Muscle of leg (tissue), 16 donors: ENCODE measurements around the gene ZDHHC13. TPM values are rescaled to one million over a fixed set of nuclear protein-coding genes. Genes with fewer than 3 reads are reported as not detected.

Experiments
- DNase-seq: peaks from one replicate; pipeline ENCODE4 v3.0.0; 2013
- H3K27ac ChIP-seq: one replicate; pipeline ENCODE4 v1.5.1; 2013; ENCODE audit warnings: mild to moderate bottlenecking, low read length, control low read depth
- H3K27me3 ChIP-seq: one replicate; pipeline ENCODE4 v1.6.1; 2013; ENCODE audit warnings: low read length; ENCODE audit not compliant: control insufficient read depth, insufficient read depth
- H3K36me3 ChIP-seq: one replicate; pipeline ENCODE4 v1.6.1; 2013; ENCODE audit warnings: low read length; ENCODE audit not compliant: control insufficient read depth, insufficient read depth
- H3K4me1 ChIP-seq: one replicate; pipeline ENCODE4 v1.6.1; 2013; ENCODE audit warnings: low read length; ENCODE audit not compliant: control insufficient read depth, insufficient read depth
- H3K4me3 ChIP-seq: one replicate; pipeline ENCODE4 v1.5.1; 2013; ENCODE audit warnings: low read length, control low read depth
- H3K9me3 ChIP-seq: replicated peaks from 2 replicates; pipeline ENCODE4 v1.6.1; 2013; ENCODE audit warnings: low read depth, low read length; ENCODE audit not compliant: control insufficient read depth
- WGBS: methylation state at CpG from one replicate; pipeline ENCODE4 v1.1.5; 2013; ENCODE audit warnings: missing lambda C conversion rate; ENCODE audit not compliant: insufficient coverage; 5-methylcytosine and 5-hydroxymethylcytosine counted together
- long read RNA-seq, 11 donors: transcript quantifications; one replicate each; lab custom pipeline, GENCODE V29; 2026
- polyA plus RNA-seq, 8 donors: library from polyadenylated mRNA; unstranded; fragments of 120-200 nt; gene quantifications; one replicate each; pipeline versions ENCODE4 v1.2.1 to v1.2.3, GENCODE V29; 2013; ENCODE audit warnings: inconsistent platforms in 1 of 8, low replicate concordance in 1 of 8; ENCODE audit not compliant: insufficient read length in 8 of 8, insufficient read depth in 1 of 8
- total RNA-seq: library from RNA; stranded (reverse); fragments of 120-200 nt; gene quantifications from one replicate; pipeline ENCODE4 v1.2.4, GENCODE V29; 2013

ZDHHC13 gene, protein sequence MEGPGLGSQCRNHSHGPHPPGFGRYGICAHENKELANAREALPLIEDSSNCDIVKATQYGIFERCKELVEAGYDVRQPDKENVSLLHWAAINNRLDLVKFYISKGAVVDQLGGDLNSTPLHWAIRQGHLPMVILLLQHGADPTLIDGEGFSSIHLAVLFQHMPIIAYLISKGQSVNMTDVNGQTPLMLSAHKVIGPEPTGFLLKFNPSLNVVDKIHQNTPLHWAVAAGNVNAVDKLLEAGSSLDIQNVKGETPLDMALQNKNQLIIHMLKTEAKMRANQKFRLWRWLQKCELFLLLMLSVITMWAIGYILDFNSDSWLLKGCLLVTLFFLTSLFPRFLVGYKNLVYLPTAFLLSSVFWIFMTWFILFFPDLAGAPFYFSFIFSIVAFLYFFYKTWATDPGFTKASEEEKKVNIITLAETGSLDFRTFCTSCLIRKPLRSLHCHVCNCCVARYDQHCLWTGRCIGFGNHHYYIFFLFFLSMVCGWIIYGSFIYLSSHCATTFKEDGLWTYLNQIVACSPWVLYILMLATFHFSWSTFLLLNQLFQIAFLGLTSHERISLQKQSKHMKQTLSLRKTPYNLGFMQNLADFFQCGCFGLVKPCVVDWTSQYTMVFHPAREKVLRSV
- total RNA-seq (6.3 TPM), polyA plus RNA-seq (1 to 10 TPM; 5.9 to 8.1 (median 7.2) TPM)
- long read RNA-seq, donor 1, partial matches to known transcripts: 0 of 1 reads
- long read RNA-seq, donor 1, other reads (novel, unspliced or antisense): 0 of 1 reads
- long read RNA-seq, donor 2: 0 reads
- long read RNA-seq, donor 3, partial matches to known transcripts: 0 of 3 reads
- long read RNA-seq, donor 3, other reads (novel, unspliced or antisense): 0 of 3 reads
- long read RNA-seq, donor 4, partial matches to known transcripts: 0 of 1 reads
- long read RNA-seq, donor 4, other reads (novel, unspliced or antisense): 0 of 1 reads
- long read RNA-seq, donor 5: 0 reads
- long read RNA-seq, donor 6, transcript ZDHHC13-202 (17 exons, 2,445 nt): major isoform, 6 of 6 reads
- long read RNA-seq, donor 6, partial matches to known transcripts: 0 of 6 reads
- long read RNA-seq, donor 6, other reads (novel, unspliced or antisense): 0 of 6 reads
- long read RNA-seq, donor 7, partial matches to known transcripts: 268 of 856 reads
- long read RNA-seq, donor 7, other reads (novel, unspliced or antisense): 587 of 856 reads
- long read RNA-seq, donor 8, partial matches to known transcripts: 0 of 2 reads
- long read RNA-seq, donor 8, other reads (novel, unspliced or antisense): 0 of 2 reads
- long read RNA-seq, donor 9: 0 reads
- long read RNA-seq, donor 10, partial matches to known transcripts: 843 of 1,396 reads
- long read RNA-seq, donor 10, other reads (novel, unspliced or antisense): 549 of 1,396 reads
- long read RNA-seq, donor 11, partial matches to known transcripts: 0 of 1 reads
- long read RNA-seq, donor 11, other reads (novel, unspliced or antisense): 0 of 1 reads

DNA sequence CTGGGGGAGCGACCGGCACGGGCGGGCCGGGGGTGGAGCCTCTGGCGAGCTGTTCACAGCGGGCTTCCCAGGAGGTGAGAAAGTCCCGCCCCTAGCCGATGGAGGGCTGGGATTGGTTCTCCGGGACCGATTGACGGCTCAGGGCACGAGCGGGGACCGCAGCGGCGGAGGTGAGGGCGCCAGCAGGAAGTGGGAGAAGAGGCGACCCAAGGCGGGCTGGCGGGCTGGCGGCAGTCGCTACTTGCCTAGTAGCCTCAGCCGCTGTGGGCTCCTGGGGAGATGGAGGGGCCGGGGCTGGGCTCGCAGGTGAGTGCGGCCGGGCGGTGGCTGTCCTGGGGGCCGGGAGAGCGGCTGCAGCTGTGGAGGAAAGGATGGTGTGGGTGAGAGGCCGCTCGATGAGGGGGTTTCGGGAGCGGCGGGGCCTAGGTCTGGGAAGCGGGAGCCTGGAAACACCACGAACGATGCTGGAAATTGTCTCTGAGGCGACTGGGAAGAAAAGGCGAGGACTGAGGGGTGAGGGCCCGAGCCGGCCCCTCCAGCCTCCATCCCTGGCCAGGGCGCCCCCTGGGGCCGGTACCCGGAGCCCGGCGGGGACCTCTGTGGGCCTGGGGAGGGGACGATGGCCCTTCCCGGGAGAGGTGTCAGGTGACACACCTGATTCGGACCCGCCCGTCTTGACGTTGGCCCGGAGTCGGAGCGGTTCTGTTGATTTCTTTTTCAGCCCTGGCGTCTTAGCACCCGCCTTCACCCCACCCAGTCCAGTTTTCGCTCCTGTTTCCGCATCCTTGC, at the start of gene ZDHHC13:
ZDHHC13 (plus strand) TSS at position 198 of the 789 bp plus-strand sequence; CDS start at position 280, 82 bp downstream.
- Histone ChIP-seq H3K27ac (no peak within 1 kb of the TSS), H3K4me3 (peak within 1 kb of the TSS; percentile 87), H3K4me1 (peaks cover 6% of the 10 kb centered on the region), H3K36me3 (no peaks in the 10 kb centered on the region), H3K27me3 (peaks cover 4% of the 10 kb centered on the region), H3K9me3 (no peaks in the 10 kb centered on the region)
- WGBS: under 1% methylated on average over 56 of the region's 61 CpGs
- DNase-seq: peak; percentile 92

DNA sequence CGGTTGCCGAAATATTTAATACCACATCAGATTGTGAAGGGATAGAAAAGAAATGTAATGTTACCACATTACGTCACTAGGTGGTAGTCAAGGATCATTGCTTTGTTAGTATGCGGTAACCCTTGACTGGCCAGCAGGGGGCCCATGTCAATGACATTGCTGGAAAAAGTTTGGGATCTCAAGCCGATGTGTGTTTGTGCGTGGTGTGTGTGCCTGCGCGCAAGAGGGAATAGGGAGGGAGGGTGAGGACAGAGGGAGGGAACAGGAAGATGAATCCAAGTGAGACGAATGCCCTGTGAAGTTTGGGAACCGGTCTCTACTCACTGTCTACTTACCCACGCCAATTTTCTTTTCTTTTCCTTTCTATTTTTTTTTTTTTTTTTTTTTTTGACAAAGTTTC, 45.7 kb upstream of the ZDHHC13 start:
- no peaks in the 10 kb centered on the region for H3K36me3 ChIP-seq
- no peaks in the 10 kb centered on the region for H3K9me3 ChIP-seq
- peaks cover 3% of the 10 kb centered on the region for H3K27me3 ChIP-seq
- H3K4me3 ChIP-seq: no peak overlapping the region
- peak; percentile 84 for DNase-seq
- H3K27ac ChIP-seq: no peak overlapping the region
- 0% methylated on average over 3 of the region's 11 CpGs for WGBS
- peaks cover 2% of the 10 kb centered on the region for H3K4me1 ChIP-seq

DNA sequence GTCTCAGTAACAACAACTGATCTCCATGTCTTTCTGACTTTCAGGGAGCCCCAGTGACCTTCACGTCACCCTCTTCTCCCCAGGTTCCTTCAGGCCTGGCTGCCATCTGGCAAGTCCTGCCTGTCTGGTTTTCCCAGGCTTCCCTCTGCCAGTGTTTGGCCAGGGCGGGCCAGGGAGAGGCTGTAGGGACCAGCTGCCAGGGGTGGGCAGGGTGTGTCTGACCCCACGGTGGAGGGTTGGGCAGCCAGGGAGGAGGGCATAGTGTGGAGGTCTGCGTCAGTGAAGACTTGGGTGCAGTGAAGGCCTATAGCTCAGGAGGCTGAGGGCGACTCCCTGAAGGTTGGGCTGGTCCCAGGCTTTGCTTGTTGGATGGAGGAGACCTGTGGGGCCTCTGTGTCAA, 44.5 kb upstream of the ZDHHC13 start:
- Histone ChIP-seq H3K36me3 (no peaks in the 10 kb centered on the region), H3K4me1 (peaks cover 2% of the 10 kb centered on the region), H3K27ac (no peak overlapping the region), H3K27me3 (peaks cover 3% of the 10 kb centered on the region), H3K9me3 (no peaks in the 10 kb centered on the region), H3K4me3 (no peak overlapping the region)
- no peak for DNase-seq
- 69% methylated on average over 5 of the region's 5 CpGs for WGBS

DNA sequence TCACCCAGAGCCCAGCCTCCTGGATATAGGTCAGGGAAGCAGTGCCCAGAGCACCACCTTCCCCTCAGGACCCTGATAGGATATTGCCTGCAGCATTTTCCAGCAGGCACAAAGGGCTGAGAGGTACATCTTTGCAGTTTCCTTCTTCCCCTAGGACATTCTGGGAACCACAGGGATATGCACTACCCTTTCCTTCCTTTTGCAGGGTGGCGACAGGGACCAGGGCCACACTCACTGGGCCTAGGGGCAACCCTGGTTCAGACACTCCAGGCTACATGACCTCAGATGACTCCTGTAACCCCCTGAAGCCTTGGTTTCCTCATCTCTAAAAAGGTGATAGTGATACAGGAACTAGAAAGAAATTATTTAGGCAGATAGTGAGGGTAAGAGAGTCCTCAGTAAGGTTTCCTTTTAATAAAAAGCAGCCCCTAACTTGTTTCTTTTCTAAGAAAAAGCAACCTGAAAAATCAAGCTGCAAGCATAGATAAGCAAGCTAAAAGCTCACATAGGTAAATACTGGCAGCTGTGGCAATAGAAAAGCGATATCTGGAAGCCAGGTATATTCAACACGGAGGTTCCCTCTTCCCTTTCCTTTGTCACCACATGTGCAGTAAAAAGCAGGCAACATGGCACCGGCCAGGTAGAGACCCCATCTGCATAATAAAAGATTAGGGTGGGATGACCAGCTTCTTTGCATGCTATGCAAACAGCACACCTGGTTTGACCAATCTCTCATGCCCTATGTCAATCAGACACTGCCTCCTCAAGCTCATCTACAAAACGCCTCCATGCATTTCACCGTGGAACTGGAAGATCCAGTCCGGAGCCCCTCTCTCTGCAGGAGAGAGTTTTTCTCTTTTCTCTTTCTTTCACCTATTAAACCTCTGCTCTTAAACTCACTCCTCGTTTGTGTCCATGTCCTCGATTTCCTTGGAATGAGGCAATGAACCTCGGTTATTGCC, 43.2 kb upstream of the ZDHHC13 start:
- no peak overlapping the region for H3K27ac ChIP-seq
- H3K9me3 ChIP-seq: no peaks in the 10 kb centered on the region
- H3K4me1 ChIP-seq: peaks cover 2% of the 10 kb centered on the region
- no peak for DNase-seq
- H3K27me3 ChIP-seq: peaks cover 3% of the 10 kb centered on the region
- 63% methylated on average over 1 of the region's 10 CpGs for WGBS
- H3K36me3 ChIP-seq: no peaks in the 10 kb centered on the region
- H3K4me3 ChIP-seq: no peak overlapping the region

DNA sequence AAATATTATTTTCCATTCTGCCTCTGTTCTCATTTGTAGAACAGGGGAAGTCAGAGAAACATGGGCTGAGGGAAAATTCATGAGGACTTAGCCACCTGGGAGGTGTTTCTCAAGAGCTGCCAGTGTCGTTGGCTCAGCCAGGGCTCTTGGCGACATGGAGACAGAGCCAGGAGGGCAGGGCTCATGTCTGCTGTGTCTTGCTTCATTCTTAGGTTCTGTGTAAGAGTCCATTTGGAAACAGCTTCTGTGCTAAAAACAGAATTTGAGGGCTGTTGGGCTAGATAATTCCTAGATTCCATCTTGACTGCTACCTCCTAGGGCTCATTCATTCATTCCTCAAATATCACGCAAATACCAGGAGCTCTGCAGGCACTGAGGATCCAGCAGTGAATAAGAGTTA, 41.3 kb upstream of the ZDHHC13 start:
- no peaks in the 10 kb centered on the region for H3K9me3 ChIP-seq
- WGBS: 100% methylated on average over 1 of the region's 3 CpGs
- H3K27ac ChIP-seq: no peak overlapping the region
- peaks cover 3% of the 10 kb centered on the region for H3K27me3 ChIP-seq
- peaks cover 4% of the 10 kb centered on the region for H3K4me1 ChIP-seq
- no peak for DNase-seq
- H3K36me3 ChIP-seq: no peaks in the 10 kb centered on the region
- no peak overlapping the region for H3K4me3 ChIP-seq

DNA sequence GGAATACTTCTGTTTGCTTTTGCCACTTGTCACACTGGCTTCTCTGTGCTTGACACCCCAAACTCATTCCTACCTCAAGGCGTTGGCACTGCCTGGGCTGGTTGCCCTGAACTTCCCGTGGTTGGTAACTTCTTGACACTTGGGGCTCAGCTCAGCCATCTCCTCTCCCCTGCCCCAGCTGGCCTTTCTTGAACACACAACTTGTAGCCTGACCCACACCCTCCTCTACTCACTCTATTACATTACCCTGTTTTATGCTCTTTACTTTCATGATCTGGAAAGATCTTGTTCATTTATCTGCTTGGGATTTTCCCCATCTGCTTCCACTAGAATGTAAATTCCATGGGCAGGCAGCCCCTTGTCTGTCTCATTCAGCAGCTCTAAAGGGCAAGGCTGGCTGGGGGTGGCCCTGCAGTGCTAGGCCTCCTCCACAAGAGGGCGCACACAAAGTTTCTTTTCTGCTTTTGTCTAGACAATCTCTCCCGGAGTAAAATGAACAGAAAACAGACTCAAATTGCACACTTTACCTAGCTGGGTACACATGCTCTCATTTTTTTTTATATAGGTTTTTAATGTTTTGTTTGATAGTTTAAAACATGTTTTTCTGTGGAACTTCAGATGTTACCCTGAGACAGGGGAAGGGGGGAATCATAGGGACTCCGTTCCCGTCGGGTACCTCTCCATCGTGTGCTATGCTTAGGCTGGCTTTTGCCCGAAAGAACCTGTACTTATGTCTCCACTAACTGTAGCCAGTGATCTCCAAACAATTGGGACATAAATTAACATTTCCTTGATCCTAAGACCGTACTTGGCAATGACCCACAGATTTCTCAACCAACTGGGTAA, 40.0 kb upstream of the ZDHHC13 start:
- Histone ChIP-seq H3K27me3 (peaks cover 3% of the 10 kb centered on the region), H3K27ac (no peak overlapping the region), H3K9me3 (no peaks in the 10 kb centered on the region), H3K4me3 (no peak overlapping the region), H3K4me1 (peaks cover 2% of the 10 kb centered on the region), H3K36me3 (no peaks in the 10 kb centered on the region)
- 76% methylated on average over 5 of the region's 10 CpGs for WGBS
- peak; percentile 36 for DNase-seq

DNA sequence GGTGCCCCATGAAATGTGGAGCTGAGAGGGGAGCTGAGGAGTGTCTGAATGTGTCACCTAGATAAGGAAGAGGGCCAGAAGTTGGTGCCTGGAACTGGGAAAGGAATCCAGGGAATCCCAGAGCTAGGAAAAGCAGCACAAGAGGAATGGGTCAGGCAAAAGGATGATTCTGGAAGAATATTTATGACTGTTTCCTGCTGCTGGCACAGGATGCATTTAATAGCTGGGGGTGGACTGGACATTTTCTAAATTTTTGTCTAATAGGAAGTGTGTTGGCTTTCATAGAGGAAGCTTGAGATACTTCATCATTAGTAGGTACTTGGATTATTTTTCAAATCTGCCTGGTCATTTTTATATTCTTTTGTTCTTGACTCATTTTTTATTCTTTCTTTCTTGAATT, 39.0 kb upstream of the ZDHHC13 start:
- no peak overlapping the region for H3K4me3 ChIP-seq
- H3K36me3 ChIP-seq: no peaks in the 10 kb centered on the region

More for the DNA sequence above, 39.0 kb upstream of the ZDHHC13 start:
- Histone ChIP-seq H3K27me3 (peaks cover 3% of the 10 kb centered on the region), H3K27ac (no peak overlapping the region), H3K9me3 (no peaks in the 10 kb centered on the region), H3K4me1 (peaks cover 2% of the 10 kb centered on the region)
- no peak for DNase-seq
